Progenitor cell of endocrine pancreas (in vitro differentiated cells): ENCODE data around the gene CDK19. TPM values are rescaled to one million over a fixed set of nuclear protein-coding genes. Genes with fewer than 3 reads are reported as not detected.

Experiments used
- DNase-seq: peaks from one replicate; pipeline ENCODE4 v3.0.0; 2021; ENCODE audit warnings: low spot score; ENCODE audit not compliant: unreplicated experiment
- H3K27ac Mint-ChIP-seq: 2 replicates; pipeline ENCODE4 v1.8.0; 2021; ENCODE audit warnings: mild to moderate bottlenecking, moderate library complexity, mixed read lengths
- H3K27me3 Mint-ChIP-seq: 2 replicates; pipeline ENCODE4 v1.8.0; 2021; ENCODE audit warnings: mixed read lengths
- H3K36me3 Mint-ChIP-seq: 2 replicates; pipeline ENCODE4 v1.8.0; 2022; ENCODE audit warnings: mixed read lengths; ENCODE audit not compliant: insufficient read depth
- H3K4me1 Mint-ChIP-seq: 2 replicates; pipeline ENCODE4 v1.8.0; 2021; ENCODE audit warnings: low read depth, mixed read lengths
- H3K4me3 Mint-ChIP-seq: 2 replicates; pipeline ENCODE4 v1.8.0; 2021; ENCODE audit warnings: low read depth, mild to moderate bottlenecking, moderate library complexity, mixed read lengths
- H3K9me3 Mint-ChIP-seq: 2 replicates; pipeline ENCODE4 v1.8.0; 2021; ENCODE audit warnings: low read depth, mixed read lengths
- total RNA-seq: library from RNA; stranded (reverse); gene quantifications from 2 replicates; pipeline ENCODE4 v1.2.1, GENCODE V29; 2021
- TF ChIP-seq, protein P1 (sequence below): fragments of 200-600 bp; sonication (generic); IDR thresholded peaks from one replicate; pipeline ENCODE4 v1.5.0; 2021; ENCODE audit warnings: antibody characterized with exemption, mild to moderate bottlenecking; ENCODE audit not compliant: unreplicated experiment

The CDK19 gene
- total RNA-seq, 1 donor from 2014 or later, result 26.2 TPM

DNA sequence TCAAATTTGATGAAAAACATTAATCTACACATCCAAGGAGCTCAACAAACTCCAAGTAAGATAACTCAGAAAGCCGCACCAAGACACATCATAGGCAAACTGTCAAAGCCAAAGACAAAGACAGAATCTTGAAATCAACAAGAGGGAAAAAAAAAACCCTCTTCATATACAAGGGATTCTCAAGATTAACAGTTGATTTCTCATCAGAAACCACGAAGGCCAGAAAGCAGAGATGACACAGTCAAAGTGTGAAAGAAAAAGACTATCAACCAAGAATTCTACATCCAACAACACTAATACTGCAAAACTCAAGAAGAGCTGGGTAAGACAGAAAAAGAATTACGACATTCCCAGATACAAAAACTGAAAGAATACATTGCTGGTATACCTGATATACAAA lies 73.8 kb downstream of the CDK19 start:
- peaks cover 33% of the 10 kb centered on the region for H3K36me3 Mint-ChIP-seq
- H3K27ac Mint-ChIP-seq, result no peak overlapping the region
- no peaks in the 10 kb centered on the region for H3K27me3 Mint-ChIP-seq
- H3K9me3 Mint-ChIP-seq, result peaks cover 24% of the 10 kb centered on the region
- H3K4me1 Mint-ChIP-seq, result peaks cover 10% of the 10 kb centered on the region
- no peak for DNase-seq
- TF ChIP-seq, protein P1, sequence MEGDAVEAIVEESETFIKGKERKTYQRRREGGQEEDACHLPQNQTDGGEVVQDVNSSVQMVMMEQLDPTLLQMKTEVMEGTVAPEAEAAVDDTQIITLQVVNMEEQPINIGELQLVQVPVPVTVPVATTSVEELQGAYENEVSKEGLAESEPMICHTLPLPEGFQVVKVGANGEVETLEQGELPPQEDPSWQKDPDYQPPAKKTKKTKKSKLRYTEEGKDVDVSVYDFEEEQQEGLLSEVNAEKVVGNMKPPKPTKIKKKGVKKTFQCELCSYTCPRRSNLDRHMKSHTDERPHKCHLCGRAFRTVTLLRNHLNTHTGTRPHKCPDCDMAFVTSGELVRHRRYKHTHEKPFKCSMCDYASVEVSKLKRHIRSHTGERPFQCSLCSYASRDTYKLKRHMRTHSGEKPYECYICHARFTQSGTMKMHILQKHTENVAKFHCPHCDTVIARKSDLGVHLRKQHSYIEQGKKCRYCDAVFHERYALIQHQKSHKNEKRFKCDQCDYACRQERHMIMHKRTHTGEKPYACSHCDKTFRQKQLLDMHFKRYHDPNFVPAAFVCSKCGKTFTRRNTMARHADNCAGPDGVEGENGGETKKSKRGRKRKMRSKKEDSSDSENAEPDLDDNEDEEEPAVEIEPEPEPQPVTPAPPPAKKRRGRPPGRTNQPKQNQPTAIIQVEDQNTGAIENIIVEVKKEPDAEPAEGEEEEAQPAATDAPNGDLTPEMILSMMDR, result no peak
- H3K4me3 Mint-ChIP-seq, result no peak overlapping the region

DNA sequence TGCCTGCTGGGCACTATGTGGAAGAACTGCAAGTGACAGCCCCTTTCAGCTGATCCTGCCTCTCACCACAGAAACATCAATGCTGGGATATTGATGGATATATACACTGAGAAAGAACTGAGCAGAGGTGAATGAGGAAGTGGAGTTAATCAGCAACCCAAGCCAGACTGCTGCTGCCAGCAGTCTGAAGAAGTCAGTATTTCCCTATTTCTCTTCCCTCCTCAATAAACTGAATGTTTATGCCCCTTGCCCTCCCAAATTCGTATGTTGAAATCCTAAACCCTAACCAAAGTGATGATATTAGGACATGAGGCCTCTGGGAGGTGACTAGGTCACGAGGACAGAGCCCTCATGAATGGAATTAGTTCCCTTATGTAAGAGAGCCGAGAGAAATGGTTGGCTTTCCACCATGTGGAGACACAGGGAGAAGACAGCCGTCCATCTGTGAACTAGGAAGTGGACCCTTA lies 76.3 kb downstream of the CDK19 start:
- H3K4me1 Mint-ChIP-seq, result peaks cover 9% of the 10 kb centered on the region
- no peak for DNase-seq
- peaks cover 33% of the 10 kb centered on the region for H3K36me3 Mint-ChIP-seq
- H3K27me3 Mint-ChIP-seq, result no peaks in the 10 kb centered on the region
- no peak overlapping the region for H3K4me3 Mint-ChIP-seq
- H3K27ac Mint-ChIP-seq, result peak overlapping the region; percentile 82
- TF ChIP-seq, protein P1, result no peak
- H3K9me3 Mint-ChIP-seq, result peaks cover 24% of the 10 kb centered on the region

DNA sequence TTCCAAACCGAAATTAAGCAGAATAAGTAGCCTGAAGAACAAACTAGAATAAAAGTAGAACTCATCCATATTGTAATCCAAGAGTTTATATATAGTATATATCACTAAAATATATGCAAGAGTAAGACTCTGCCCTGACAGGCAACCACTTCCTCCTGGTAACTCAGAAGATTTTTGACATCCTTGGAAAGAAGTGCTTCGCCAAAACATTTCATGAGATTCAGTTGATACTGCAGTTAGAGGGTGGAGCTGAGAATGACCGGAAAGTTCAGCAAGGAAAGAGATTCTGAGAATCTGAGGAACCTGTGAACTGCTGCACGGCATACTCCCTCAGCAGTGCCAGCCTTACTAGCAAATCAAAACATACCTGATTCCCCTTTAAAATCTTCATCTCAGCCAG lies 79.6 kb downstream of the CDK19 start:
- TF ChIP-seq, protein P1, result no peak

DNA sequence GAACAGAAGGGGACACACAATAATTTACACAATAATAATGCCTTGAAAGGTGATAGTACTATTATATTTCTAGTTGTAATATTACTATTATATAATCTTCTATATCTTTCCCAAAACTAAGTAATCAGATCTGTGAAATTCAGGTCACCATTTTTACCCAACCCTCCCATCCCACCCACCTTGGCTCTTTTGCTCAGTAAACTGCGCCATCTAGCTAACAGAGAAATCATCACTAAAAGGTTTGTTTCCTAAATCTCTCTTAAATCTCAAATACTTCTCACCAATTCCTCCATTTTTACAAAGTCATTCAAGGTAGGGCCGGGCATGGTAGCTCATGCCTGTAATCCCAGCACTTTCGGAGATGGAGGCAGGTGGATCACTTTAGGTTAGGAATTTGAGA lies 83.4 kb downstream of the CDK19 start:
- Mint-ChIP-seq H3K9me3 (no peaks in the 10 kb centered on the region), H3K36me3 (peaks cover 5% of the 10 kb centered on the region), H3K4me3 (no peak overlapping the region), H3K27ac (no peak overlapping the region), H3K4me1 (no peaks in the 10 kb centered on the region), H3K27me3 (no peaks in the 10 kb centered on the region)
- no peak for DNase-seq
- TF ChIP-seq, protein P1, result no peak

More for the DNA sequence above, 79.6 kb downstream of the CDK19 start:
- H3K27ac Mint-ChIP-seq, result no peak overlapping the region
- DNase-seq, result no peak
- peaks cover 9% of the 10 kb centered on the region for H3K4me1 Mint-ChIP-seq
- H3K36me3 Mint-ChIP-seq, result peaks cover 8% of the 10 kb centered on the region
- no peak overlapping the region for H3K4me3 Mint-ChIP-seq
- H3K9me3 Mint-ChIP-seq, result peaks cover 5% of the 10 kb centered on the region
- H3K27me3 Mint-ChIP-seq, result no peaks in the 10 kb centered on the region

DNA sequence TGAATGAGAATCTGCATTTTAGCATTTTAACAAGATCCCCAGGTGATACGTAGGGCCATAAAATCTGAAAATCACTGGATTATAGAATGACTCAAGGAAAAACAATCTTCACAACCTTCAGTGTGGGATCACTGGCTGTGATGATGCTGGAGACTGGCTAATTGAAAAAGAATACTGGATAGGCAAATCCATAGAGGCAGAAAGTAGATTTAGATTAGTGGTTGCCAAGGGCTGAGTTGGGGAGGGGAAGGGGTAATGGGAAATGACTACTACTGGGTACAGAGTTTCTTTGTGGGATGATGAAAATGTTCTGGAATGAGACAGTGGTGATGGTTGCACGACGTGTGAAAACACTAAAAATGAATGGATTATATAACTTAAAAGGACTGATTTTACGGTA lies 84.1 kb downstream of the CDK19 start:
- peaks cover 5% of the 10 kb centered on the region for H3K36me3 Mint-ChIP-seq
- H3K27ac Mint-ChIP-seq, result no peak overlapping the region
- TF ChIP-seq, protein P1, result no peak
- H3K4me3 Mint-ChIP-seq, result no peak overlapping the region
- H3K9me3 Mint-ChIP-seq, result no peaks in the 10 kb centered on the region
- no peaks in the 10 kb centered on the region for H3K27me3 Mint-ChIP-seq
- no peaks in the 10 kb centered on the region for H3K4me1 Mint-ChIP-seq
- DNase-seq, result no peak
